Mammary epithelial cell (primary cell): ENCODE measurements around the gene ARSJ.

Experiments
- EZH2 ChIP-seq: IDR thresholded peaks from 2 replicates; pipeline ENCODE4 v1.6.1; 2012; ENCODE audit warnings: low read length, inconsistent platforms, borderline replicate concordance
- TF ChIP-seq, protein P1 (sequence below), 2 donors: IDR thresholded peaks in 1 of 2; conservative IDR thresholded peaks in 1 of 2; 2 replicates each; pipeline ENCODE4 v1.5.1; 2011 to 2012; ENCODE audit warnings: inconsistent platforms in 2 of 2, low read length in 2 of 2, mild to moderate bottlenecking in 2 of 2, control low read depth in 1 of 2, low read depth in 1 of 2; ENCODE audit not compliant: insufficient read depth in 1 of 2; ENCODE audit errors: extremely low read depth in 1 of 2

GRCh38 chr4:113943085-113943484, 36.4 kb downstream of the ARSJ start:
- TF ChIP-seq, protein P1, sequence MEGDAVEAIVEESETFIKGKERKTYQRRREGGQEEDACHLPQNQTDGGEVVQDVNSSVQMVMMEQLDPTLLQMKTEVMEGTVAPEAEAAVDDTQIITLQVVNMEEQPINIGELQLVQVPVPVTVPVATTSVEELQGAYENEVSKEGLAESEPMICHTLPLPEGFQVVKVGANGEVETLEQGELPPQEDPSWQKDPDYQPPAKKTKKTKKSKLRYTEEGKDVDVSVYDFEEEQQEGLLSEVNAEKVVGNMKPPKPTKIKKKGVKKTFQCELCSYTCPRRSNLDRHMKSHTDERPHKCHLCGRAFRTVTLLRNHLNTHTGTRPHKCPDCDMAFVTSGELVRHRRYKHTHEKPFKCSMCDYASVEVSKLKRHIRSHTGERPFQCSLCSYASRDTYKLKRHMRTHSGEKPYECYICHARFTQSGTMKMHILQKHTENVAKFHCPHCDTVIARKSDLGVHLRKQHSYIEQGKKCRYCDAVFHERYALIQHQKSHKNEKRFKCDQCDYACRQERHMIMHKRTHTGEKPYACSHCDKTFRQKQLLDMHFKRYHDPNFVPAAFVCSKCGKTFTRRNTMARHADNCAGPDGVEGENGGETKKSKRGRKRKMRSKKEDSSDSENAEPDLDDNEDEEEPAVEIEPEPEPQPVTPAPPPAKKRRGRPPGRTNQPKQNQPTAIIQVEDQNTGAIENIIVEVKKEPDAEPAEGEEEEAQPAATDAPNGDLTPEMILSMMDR (conservative IDR thresholded peaks at IDR 0.05 in 1 of 2, IDR thresholded peaks at IDR 0.05 in 1 of 2; ENCODE audit: extremely low read depth in 1 of 2, insufficient read depth in 1 of 2, low read depth in 1 of 2, low read length in 2 of 2): no peak
- TF ChIP-seq EZH2: no peak
